ENCODE data around the gene AGBL4. TPM values are rescaled to one million over a fixed set of nuclear protein-coding genes. Genes with fewer than 3 reads are reported as not detected.

The AGBL4 gene
- total RNA-seq, 4 donors from 2014 or later: 0.08 to 0.71 (median 0.60) TPM

GRCh38 chr1:49104575-49104974, 919.2 kb downstream of the AGBL4 start:
- DNase-seq (ENCODE audit: low spot score in 2 of 2): no peak
- TF ChIP-seq CTCF (IDR thresholded peaks at IDR 0.05) (no peak), POLR2A (IDR thresholded peaks at IDR 0.05) (no peak)
- no peak overlapping the region for H3K4me3 ChIP-seq (ENCODE audit: low read depth, poor library complexity, severe bottlenecking)
- intact Hi-C loops (cut with DNase I; ENCODE audit: low total_unique reads): no loop called here
- WGBS, 2 donors: 66 to 78% methylated on average over 3 of the region's 3 CpGs

- no peak for DNase-seq (ENCODE audit: low spot score in 2 of 2)
These were observed 921.0 kb downstream of the AGBL4 start for GRCh38 chr1:49102752-49103151.

GRCh38 chr1:49098866-49099265, 924.9 kb downstream of the AGBL4 start:
- no peak overlapping the region for H3K4me3 ChIP-seq (ENCODE audit: low read depth, poor library complexity, severe bottlenecking)
- no peak for TF ChIP-seq POLR2A (IDR thresholded peaks at IDR 0.05)
- TF ChIP-seq CTCF (IDR thresholded peaks at IDR 0.05): no peak
- WGBS, 2 donors: 78 to 81% methylated on average over 5 of the region's 5 CpGs
- DNase-seq (ENCODE audit: low spot score in 2 of 2): no peak
- intact Hi-C loops (cut with DNase I; ENCODE audit: low total_unique reads): no loop called here

More at GRCh38 chr1:49102752-49103151, 921.0 kb downstream of the AGBL4 start:
- H3K4me3 ChIP-seq (ENCODE audit: low read depth, poor library complexity, severe bottlenecking): no peak overlapping the region
- intact Hi-C loops (cut with DNase I; ENCODE audit: low total_unique reads): no loop called here
- TF ChIP-seq POLR2A (IDR thresholded peaks at IDR 0.05): no peak
- TF ChIP-seq CTCF (IDR thresholded peaks at IDR 0.05): no peak

- no peak overlapping the region for H3K4me3 ChIP-seq (ENCODE audit: low read depth, poor library complexity, severe bottlenecking)
- 93 to 97% methylated on average over 2 of the region's 2 CpGs for WGBS, 2 donors
- DNase-seq (ENCODE audit: low spot score in 2 of 2): no peak
- intact Hi-C loops (cut with DNase I; ENCODE audit: low total_unique reads): no loop called here
- TF ChIP-seq POLR2A (IDR thresholded peaks at IDR 0.05) (no peak), CTCF (IDR thresholded peaks at IDR 0.05) (no peak)
These were observed 937.4 kb downstream of the AGBL4 start for GRCh38 chr1:49086327-49086726.

GRCh38 chr1:49085079-49085478, 938.7 kb downstream of the AGBL4 start:
- 82% methylated on average over 3 of the region's 3 CpGs for WGBS, 2 donors
- H3K4me3 ChIP-seq (ENCODE audit: low read depth, poor library complexity, severe bottlenecking): no peak overlapping the region
- TF ChIP-seq POLR2A (IDR thresholded peaks at IDR 0.05) (no peak), CTCF (IDR thresholded peaks at IDR 0.05) (no peak)
- DNase-seq (ENCODE audit: low spot score in 2 of 2): no peak
- intact Hi-C loops (cut with DNase I; ENCODE audit: low total_unique reads): no loop called here

- DNase-seq (ENCODE audit: low spot score in 2 of 2): no peak
- no peak overlapping the region for H3K4me3 ChIP-seq (ENCODE audit: low read depth, poor library complexity, severe bottlenecking)
- intact Hi-C loops (cut with DNase I; ENCODE audit: low total_unique reads): no loop called here
- TF ChIP-seq CTCF (IDR thresholded peaks at IDR 0.05) (no peak), POLR2A (IDR thresholded peaks at IDR 0.05) (no peak)
- WGBS, 2 donors: 63 to 83% methylated on average over 1 of the region's 1 CpG
These were observed 963.0 kb downstream of the AGBL4 start for GRCh38 chr1:49060766-49061165.

All from lower leg skin (tissue), 4 donors.